SU-DHL-6 (cell line): Measurements from ENCODE around the gene SPTBN5.

Experiments used
- H2AFZ ChIP-seq: fragments of 200-600 bp; sonication (generic); 2 replicates; pipeline ENCODE4 v1.6.1; 2014; ENCODE audit warnings: low read depth, mild to moderate bottlenecking, moderate library complexity, mixed read lengths, antibody characterized with exemption, low read length; ENCODE audit not compliant: severe bottlenecking
- H3F3A ChIP-seq: fragments of 200-600 bp; shearing (Covaris generic); 2 replicates; pipeline ENCODE4 v1.6.0; 2016; ENCODE audit warnings: antibody characterized with exemption, mild to moderate bottlenecking; ENCODE audit not compliant: insufficient read depth
- H3K27ac ChIP-seq: fragments of 200-600 bp; sonication (generic); 2 replicates; pipeline ENCODE4 v1.5.1; 2016; ENCODE audit warnings: low read depth, mild to moderate bottlenecking, low read length, moderate library complexity, mixed read lengths
- H3K27me3 ChIP-seq: fragments of 200-600 bp; sonication (generic), shearing (Covaris generic); 2 replicates; pipeline ENCODE4 v1.6.0; 2014; ENCODE audit warnings: mild to moderate bottlenecking, low read length
- H3K36me3 ChIP-seq: fragments of 200-600 bp; sonication (generic); 2 replicates; pipeline ENCODE4 v1.6.1; 2014; ENCODE audit warnings: mild to moderate bottlenecking, low read length, mixed read lengths
- H3K4me2 ChIP-seq: fragments of 300-600, 200-600 bp; shearing (Covaris generic), sonication (generic); 2 replicates; pipeline ENCODE4 v1.6.0; 2014; ENCODE audit warnings: low read length, low read depth, mild to moderate bottlenecking; ENCODE audit not compliant: poor library complexity, severe bottlenecking
- H3K4me3 ChIP-seq: fragments of 200-600 bp; sonication (generic); 2 replicates; pipeline ENCODE4 v1.5.1; 2014; ENCODE audit warnings: antibody characterized with exemption, low read length, mild to moderate bottlenecking, mixed read lengths; ENCODE audit not compliant: insufficient read depth, poor library complexity, severe bottlenecking
- H3K79me2 ChIP-seq: fragments of 200-600 bp; sonication (generic); 2 replicates; pipeline ENCODE4 v1.6.1; 2014; ENCODE audit warnings: mild to moderate bottlenecking, low read length, moderate library complexity; ENCODE audit not compliant: insufficient read depth
- H3K9ac ChIP-seq: fragments of 200-600 bp; sonication (generic); 2 replicates; pipeline ENCODE4 v1.7.0; 2014; ENCODE audit warnings: mild to moderate bottlenecking, low read length
- H3K9me2 ChIP-seq: fragments of 200-600 bp; sonication (generic); replicated peaks from 2 replicates; pipeline ENCODE4 v1.6.1; 2014; ENCODE audit warnings: low read length; ENCODE audit not compliant: insufficient read depth
- H3K9me3 ChIP-seq: fragments of 200-600 bp; sonication (generic); 2 replicates; pipeline ENCODE4 v1.6.1; 2014; ENCODE audit warnings: low read length, mixed read lengths; ENCODE audit not compliant: insufficient read depth
- H4K20me1 ChIP-seq: fragments of 200-600 bp; sonication (generic); 2 replicates; pipeline ENCODE4 v1.6.1; 2014; ENCODE audit warnings: low read depth, mild to moderate bottlenecking, antibody characterized with exemption, low read length, moderate library complexity, mixed read lengths
- EZH2phosphoT487 ChIP-seq: fragments of 200-600 bp; sonication (generic), shearing (Covaris generic); conservative IDR thresholded peaks from 2 replicates; pipeline ENCODE4 v1.6.1; 2018; ENCODE audit warnings: mild to moderate bottlenecking, antibody characterized with exemption, low read length, moderate library complexity, mixed read lengths
- TF ChIP-seq, protein P1 (sequence below): fragments of 200-600 bp; sonication (generic); IDR thresholded peaks from one replicate; pipeline ENCODE4 v1.5.1; 2017; ENCODE audit warnings: antibody characterized with exemption, mild to moderate bottlenecking, low read length, moderate library complexity; ENCODE audit not compliant: insufficient read depth, poor library complexity, severe bottlenecking

SPTBN5 gene

GRCh38 chr15:41872166-41872747 is 21.6 kb downstream of the SPTBN5 start:
- Histone ChIP-seq H3K4me2 (no peak overlapping the region), H3K9me2 (no peaks in the 10 kb centered on the region), H2AFZ (no peak overlapping the region), H4K20me1 (no peaks in the 10 kb centered on the region), H3K36me3 (no peaks in the 10 kb centered on the region), H3K4me3 (no peak overlapping the region), H3F3A (no peaks in the 10 kb centered on the region), H3K27me3 (no peaks in the 10 kb centered on the region), H3K9me3 (no peaks in the 10 kb centered on the region), H3K79me2 (no peaks in the 10 kb centered on the region), H3K27ac (no peak overlapping the region), H3K9ac (no peak overlapping the region)
- TF ChIP-seq EZH2phosphoT487, result no peak
- TF ChIP-seq, protein P1, sequence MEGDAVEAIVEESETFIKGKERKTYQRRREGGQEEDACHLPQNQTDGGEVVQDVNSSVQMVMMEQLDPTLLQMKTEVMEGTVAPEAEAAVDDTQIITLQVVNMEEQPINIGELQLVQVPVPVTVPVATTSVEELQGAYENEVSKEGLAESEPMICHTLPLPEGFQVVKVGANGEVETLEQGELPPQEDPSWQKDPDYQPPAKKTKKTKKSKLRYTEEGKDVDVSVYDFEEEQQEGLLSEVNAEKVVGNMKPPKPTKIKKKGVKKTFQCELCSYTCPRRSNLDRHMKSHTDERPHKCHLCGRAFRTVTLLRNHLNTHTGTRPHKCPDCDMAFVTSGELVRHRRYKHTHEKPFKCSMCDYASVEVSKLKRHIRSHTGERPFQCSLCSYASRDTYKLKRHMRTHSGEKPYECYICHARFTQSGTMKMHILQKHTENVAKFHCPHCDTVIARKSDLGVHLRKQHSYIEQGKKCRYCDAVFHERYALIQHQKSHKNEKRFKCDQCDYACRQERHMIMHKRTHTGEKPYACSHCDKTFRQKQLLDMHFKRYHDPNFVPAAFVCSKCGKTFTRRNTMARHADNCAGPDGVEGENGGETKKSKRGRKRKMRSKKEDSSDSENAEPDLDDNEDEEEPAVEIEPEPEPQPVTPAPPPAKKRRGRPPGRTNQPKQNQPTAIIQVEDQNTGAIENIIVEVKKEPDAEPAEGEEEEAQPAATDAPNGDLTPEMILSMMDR, result no peak

GRCh38 chr15:41871175-41871905 is 22.5 kb downstream of the SPTBN5 start:
- TF ChIP-seq, protein P1, result no peak
- no peak for TF ChIP-seq EZH2phosphoT487
- H3K27ac ChIP-seq, result no peak overlapping the region
- H3K4me2 ChIP-seq, result no peak overlapping the region
- no peaks in the 10 kb centered on the region for H4K20me1 ChIP-seq
- H3K79me2 ChIP-seq, result no peaks in the 10 kb centered on the region
- H3K36me3 ChIP-seq, result no peaks in the 10 kb centered on the region
- H3K4me3 ChIP-seq, result no peak overlapping the region
- no peaks in the 10 kb centered on the region for H3K9me2 ChIP-seq
- H3F3A ChIP-seq, result no peaks in the 10 kb centered on the region
- H2AFZ ChIP-seq, result no peak overlapping the region
- no peaks in the 10 kb centered on the region for H3K9me3 ChIP-seq
- no peaks in the 10 kb centered on the region for H3K27me3 ChIP-seq
- H3K9ac ChIP-seq, result no peak overlapping the region

GRCh38 chr15:41870689-41871081 is 23.2 kb downstream of the SPTBN5 start:
- Histone ChIP-seq H3K79me2 (no peaks in the 10 kb centered on the region), H3F3A (no peaks in the 10 kb centered on the region), H3K4me2 (no peak overlapping the region), H2AFZ (no peak overlapping the region), H4K20me1 (no peaks in the 10 kb centered on the region), H3K9ac (no peak overlapping the region), H3K27ac (no peak overlapping the region), H3K36me3 (no peaks in the 10 kb centered on the region), H3K4me3 (no peak overlapping the region), H3K9me3 (no peaks in the 10 kb centered on the region), H3K27me3 (no peaks in the 10 kb centered on the region), H3K9me2 (no peaks in the 10 kb centered on the region)
- no peak for TF ChIP-seq EZH2phosphoT487
- TF ChIP-seq, protein P1, result no peak
